ENCODE data around the gene TM4SF5.

Gene TM4SF5

DNA sequence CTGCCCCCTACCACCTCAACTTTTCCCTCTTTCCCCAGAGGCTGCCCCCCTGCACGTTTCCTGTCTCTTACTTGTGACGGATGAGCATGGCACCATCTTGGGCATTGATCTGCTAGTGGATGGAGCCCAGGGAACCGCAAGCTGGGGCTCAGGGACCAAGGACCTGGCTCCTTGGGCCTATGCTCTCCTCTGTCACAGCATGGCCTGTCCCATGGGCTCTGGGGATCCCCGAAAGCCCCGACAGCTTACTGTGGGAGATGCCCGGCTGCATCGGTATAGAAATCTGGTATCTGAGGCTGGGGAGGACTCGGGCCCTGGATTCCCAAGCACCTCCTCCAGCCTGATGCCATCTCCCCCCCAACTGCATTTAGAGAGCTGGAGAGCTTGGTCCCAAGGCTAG, 30.1 kb upstream of the TM4SF5 start:
- no peak overlapping the region for H3K4me2 ChIP-seq (ENCODE audit: low read depth, low read length, poor library complexity, severe bottlenecking)
- H3F3A ChIP-seq (ENCODE audit: insufficient read depth): no peaks in the 10 kb centered on the region
- no peak overlapping the region for H3K27ac ChIP-seq (ENCODE audit: low read depth, low read length)
- H2AFZ ChIP-seq (ENCODE audit: low read depth, low read length, severe bottlenecking): no peak overlapping the region
- TF ChIP-seq EZH2phosphoT487 (conservative IDR thresholded peaks at IDR 0.05; ENCODE audit: low read length): no peak
- no peak for TF ChIP-seq CTCF (IDR thresholded peaks at IDR 0.05; ENCODE audit: insufficient read depth, low read length, poor library complexity, severe bottlenecking)
- no peak overlapping the region for H3K9ac ChIP-seq (ENCODE audit: low read length)
- H4K20me1 ChIP-seq (ENCODE audit: low read depth, low read length): no peaks in the 10 kb centered on the region
- H3K4me3 ChIP-seq (ENCODE audit: insufficient read depth, low read length, poor library complexity, severe bottlenecking): no peak overlapping the region
- H3K27me3 ChIP-seq (ENCODE audit: low read length): no peaks in the 10 kb centered on the region
- no peaks in the 10 kb centered on the region for H3K9me2 ChIP-seq (replicated peaks; ENCODE audit: insufficient read depth, low read length)
- no peaks in the 10 kb centered on the region for H3K79me2 ChIP-seq (ENCODE audit: insufficient read depth, low read length)
- H3K9me3 ChIP-seq (ENCODE audit: insufficient read depth, low read length): no peaks in the 10 kb centered on the region
- no peaks in the 10 kb centered on the region for H3K36me3 ChIP-seq (ENCODE audit: low read length)

DNA sequence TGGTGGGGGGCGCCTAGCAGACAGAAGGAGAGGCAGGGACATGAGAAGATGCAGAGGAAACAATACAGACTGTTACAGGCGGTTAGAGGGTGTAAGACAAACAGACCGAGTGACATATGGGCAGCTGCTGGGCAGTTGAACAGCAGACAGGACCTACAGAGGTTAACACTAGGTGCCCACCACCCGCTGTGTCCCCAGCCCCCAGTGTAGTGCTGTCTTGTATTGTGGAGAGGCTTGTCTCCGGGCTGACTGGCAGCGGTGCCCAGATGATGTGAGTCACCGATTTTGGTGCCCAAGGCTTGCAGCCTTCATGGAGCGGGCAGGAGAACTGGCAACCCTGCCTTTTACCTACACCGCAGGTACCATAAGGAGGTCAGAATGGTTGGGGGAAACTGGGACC, 29.6 kb upstream of the TM4SF5 start:
- H4K20me1 ChIP-seq (ENCODE audit: low read depth, low read length): no peaks in the 10 kb centered on the region
- no peak overlapping the region for H2AFZ ChIP-seq (ENCODE audit: low read depth, low read length, severe bottlenecking)
- H3F3A ChIP-seq (ENCODE audit: insufficient read depth): no peaks in the 10 kb centered on the region
- H3K36me3 ChIP-seq (ENCODE audit: low read length): no peaks in the 10 kb centered on the region
- no peak overlapping the region for H3K4me2 ChIP-seq (ENCODE audit: low read depth, low read length, poor library complexity, severe bottlenecking)
- H3K79me2 ChIP-seq (ENCODE audit: insufficient read depth, low read length): no peaks in the 10 kb centered on the region
- no peak overlapping the region for H3K27ac ChIP-seq (ENCODE audit: low read depth, low read length)
- H3K9me2 ChIP-seq (replicated peaks; ENCODE audit: insufficient read depth, low read length): no peaks in the 10 kb centered on the region
- H3K9me3 ChIP-seq (ENCODE audit: insufficient read depth, low read length): no peaks in the 10 kb centered on the region
- H3K27me3 ChIP-seq (ENCODE audit: low read length): no peaks in the 10 kb centered on the region
- no peak overlapping the region for H3K9ac ChIP-seq (ENCODE audit: low read length)
- no peak for TF ChIP-seq EZH2phosphoT487 (conservative IDR thresholded peaks at IDR 0.05; ENCODE audit: low read length)
- no peak for TF ChIP-seq CTCF (IDR thresholded peaks at IDR 0.05; ENCODE audit: insufficient read depth, low read length, poor library complexity, severe bottlenecking)
- H3K4me3 ChIP-seq (ENCODE audit: insufficient read depth, low read length, poor library complexity, severe bottlenecking): no peak overlapping the region

DNA sequence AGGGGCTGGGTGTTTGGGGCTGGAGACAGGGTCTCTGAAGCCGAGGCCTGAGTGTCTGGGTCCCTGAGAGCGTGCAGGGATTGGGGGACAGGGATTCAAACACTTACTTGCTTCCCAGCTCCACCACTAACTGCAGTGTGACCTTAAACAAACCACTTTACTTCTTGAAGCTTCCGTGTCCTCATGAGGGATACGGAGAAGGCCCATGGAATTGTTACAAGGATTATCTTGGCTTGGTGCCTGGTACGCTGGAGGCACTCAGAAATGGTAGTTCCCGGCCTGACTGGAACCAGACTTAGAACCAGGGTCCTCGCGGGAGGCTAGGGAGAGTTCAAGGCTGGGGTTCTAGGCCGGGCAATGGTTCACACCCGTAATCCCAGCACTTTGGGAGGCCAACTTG, 29.1 kb upstream of the TM4SF5 start:
- H3K4me2 ChIP-seq (ENCODE audit: low read depth, low read length, poor library complexity, severe bottlenecking): no peak overlapping the region

More for the DNA sequence above, 29.1 kb upstream of the TM4SF5 start:
- H3K9me3 ChIP-seq (ENCODE audit: insufficient read depth, low read length): no peaks in the 10 kb centered on the region
- H3K9me2 ChIP-seq (replicated peaks; ENCODE audit: insufficient read depth, low read length): no peaks in the 10 kb centered on the region
- H3K9ac ChIP-seq (ENCODE audit: low read length): no peak overlapping the region
- TF ChIP-seq EZH2phosphoT487 (conservative IDR thresholded peaks at IDR 0.05; ENCODE audit: low read length): no peak
- TF ChIP-seq CTCF (IDR thresholded peaks at IDR 0.05; ENCODE audit: insufficient read depth, low read length, poor library complexity, severe bottlenecking): no peak
- H3K4me3 ChIP-seq (ENCODE audit: insufficient read depth, low read length, poor library complexity, severe bottlenecking): no peak overlapping the region
- H3K36me3 ChIP-seq (ENCODE audit: low read length): no peaks in the 10 kb centered on the region
- H3K27ac ChIP-seq (ENCODE audit: low read depth, low read length): no peak overlapping the region
- H2AFZ ChIP-seq (ENCODE audit: low read depth, low read length, severe bottlenecking): no peak overlapping the region
- H3K27me3 ChIP-seq (ENCODE audit: low read length): no peaks in the 10 kb centered on the region
- no peaks in the 10 kb centered on the region for H3K79me2 ChIP-seq (ENCODE audit: insufficient read depth, low read length)
- no peaks in the 10 kb centered on the region for H3F3A ChIP-seq (ENCODE audit: insufficient read depth)
- no peaks in the 10 kb centered on the region for H4K20me1 ChIP-seq (ENCODE audit: low read depth, low read length)
